Measurements from ENCODE around the gene MRPS27.

Gene MRPS27

DNA sequence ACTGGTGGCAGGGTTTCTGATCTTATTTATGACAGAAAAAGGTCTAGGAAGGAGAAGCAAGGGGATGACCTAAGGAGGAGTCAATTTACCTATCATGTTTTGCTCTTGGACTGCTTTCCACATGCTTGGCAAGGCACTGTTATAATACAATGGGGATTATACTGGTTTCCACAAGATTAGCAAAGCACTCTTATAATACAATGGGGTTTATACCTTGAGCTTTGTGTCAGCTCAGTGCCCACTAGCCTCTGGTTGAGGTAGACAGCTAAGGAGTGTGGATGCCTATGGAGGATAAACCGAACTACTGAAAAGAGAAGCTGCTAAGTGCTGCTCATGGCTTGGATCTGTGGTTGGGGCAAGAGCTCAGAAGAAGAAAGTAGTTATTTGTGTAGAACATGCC is 68.7 kb downstream of the MRPS27 start:
- Histone ChIP-seq H3K4me1 (ENCODE audit: control insufficient read depth in 1 of 2, insufficient read depth in 1 of 2, low read depth in 1 of 2, low read length in 1 of 2) (peaks cover 15 to 20% of the 10 kb centered on the region in 2 experiments), H3K27ac (no peak overlapping the region), H3K36me3 (no peaks in the 10 kb centered on the region), H3K27me3 (no peaks in the 10 kb centered on the region), H3K4me3 (ENCODE audit: low read depth in 1 of 2, low read length in 1 of 2) (no peak overlapping the region), H3K9me3 (no peaks in the 10 kb centered on the region)
- TF ChIP-seq, protein P1, sequence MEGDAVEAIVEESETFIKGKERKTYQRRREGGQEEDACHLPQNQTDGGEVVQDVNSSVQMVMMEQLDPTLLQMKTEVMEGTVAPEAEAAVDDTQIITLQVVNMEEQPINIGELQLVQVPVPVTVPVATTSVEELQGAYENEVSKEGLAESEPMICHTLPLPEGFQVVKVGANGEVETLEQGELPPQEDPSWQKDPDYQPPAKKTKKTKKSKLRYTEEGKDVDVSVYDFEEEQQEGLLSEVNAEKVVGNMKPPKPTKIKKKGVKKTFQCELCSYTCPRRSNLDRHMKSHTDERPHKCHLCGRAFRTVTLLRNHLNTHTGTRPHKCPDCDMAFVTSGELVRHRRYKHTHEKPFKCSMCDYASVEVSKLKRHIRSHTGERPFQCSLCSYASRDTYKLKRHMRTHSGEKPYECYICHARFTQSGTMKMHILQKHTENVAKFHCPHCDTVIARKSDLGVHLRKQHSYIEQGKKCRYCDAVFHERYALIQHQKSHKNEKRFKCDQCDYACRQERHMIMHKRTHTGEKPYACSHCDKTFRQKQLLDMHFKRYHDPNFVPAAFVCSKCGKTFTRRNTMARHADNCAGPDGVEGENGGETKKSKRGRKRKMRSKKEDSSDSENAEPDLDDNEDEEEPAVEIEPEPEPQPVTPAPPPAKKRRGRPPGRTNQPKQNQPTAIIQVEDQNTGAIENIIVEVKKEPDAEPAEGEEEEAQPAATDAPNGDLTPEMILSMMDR (IDR thresholded peaks at IDR 0.05): no peak

DNA sequence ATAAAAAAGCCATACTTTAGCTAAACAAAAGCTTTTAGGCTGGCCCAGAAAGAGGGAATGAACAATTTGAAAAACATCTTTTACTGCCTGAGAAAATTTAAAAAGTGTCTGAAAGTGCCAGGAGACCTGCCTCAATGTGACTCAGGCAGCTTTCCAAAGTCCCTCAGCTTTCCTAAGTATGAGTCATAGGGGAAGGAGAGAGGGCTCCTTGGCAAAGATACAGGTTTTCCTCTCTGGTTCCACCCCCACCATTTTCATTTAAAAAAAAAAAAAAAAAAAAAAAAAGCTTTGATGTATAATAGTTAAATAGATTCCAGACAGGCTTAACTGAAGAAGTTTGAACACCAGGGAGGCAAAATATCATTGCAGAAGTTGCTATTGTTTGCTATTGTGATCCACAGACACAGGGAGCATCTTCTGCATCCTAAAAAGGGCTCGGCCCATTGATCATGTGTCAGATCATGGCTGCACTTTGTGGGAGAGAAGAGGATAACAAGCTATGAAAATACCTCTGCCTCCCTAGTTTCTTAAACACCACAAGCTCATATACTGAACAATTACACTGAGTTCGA is 71.5 kb downstream of the MRPS27 start:
- TF ChIP-seq, protein P1 (IDR thresholded peaks at IDR 0.05): no peak
- no peaks in the 10 kb centered on the region for H3K9me3 ChIP-seq
- no peaks in the 10 kb centered on the region for H3K27me3 ChIP-seq
- H3K27ac ChIP-seq: no peak overlapping the region
- H3K4me3 ChIP-seq (ENCODE audit: low read depth in 1 of 2, low read length in 1 of 2): no peak overlapping the region
- H3K36me3 ChIP-seq: no peaks in the 10 kb centered on the region
- H3K4me1 ChIP-seq (ENCODE audit: control insufficient read depth in 1 of 2, insufficient read depth in 1 of 2, low read depth in 1 of 2, low read length in 1 of 2): peaks cover 5 to 6% of the 10 kb centered on the region in 2 experiments

DNA sequence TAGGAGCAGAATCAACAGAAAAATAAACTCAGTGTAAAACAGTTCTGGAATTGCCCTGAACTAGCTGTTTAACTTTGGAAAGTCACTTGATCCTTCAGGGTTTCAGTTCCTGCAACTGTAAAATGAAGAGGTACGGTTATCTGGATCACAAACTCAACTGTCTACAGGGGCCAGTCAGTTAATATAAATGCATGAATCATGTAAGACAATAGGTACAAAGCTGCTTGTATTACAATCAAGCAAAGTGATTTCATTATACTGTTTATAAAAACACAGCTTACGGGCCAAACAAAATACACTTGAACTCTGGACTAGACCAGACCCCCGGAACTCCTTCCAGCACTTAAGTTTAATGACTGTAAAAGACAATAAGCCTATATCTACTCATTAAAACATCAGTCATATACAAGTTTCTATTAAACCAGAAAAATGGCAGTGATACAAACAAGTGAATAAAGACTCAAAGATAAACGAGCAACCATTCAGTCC is 73.0 kb downstream of the MRPS27 start:
- no peak overlapping the region for H3K4me3 ChIP-seq (ENCODE audit: low read depth in 1 of 2, low read length in 1 of 2)
- no peak overlapping the region for H3K27ac ChIP-seq
- TF ChIP-seq, protein P1 (IDR thresholded peaks at IDR 0.05): no peak
- no peaks in the 10 kb centered on the region for H3K4me1 ChIP-seq (ENCODE audit: control insufficient read depth in 1 of 2, insufficient read depth in 1 of 2, low read depth in 1 of 2, low read length in 1 of 2)
- no peaks in the 10 kb centered on the region for H3K9me3 ChIP-seq
- no peaks in the 10 kb centered on the region for H3K36me3 ChIP-seq
- no peaks in the 10 kb centered on the region for H3K27me3 ChIP-seq

DNA sequence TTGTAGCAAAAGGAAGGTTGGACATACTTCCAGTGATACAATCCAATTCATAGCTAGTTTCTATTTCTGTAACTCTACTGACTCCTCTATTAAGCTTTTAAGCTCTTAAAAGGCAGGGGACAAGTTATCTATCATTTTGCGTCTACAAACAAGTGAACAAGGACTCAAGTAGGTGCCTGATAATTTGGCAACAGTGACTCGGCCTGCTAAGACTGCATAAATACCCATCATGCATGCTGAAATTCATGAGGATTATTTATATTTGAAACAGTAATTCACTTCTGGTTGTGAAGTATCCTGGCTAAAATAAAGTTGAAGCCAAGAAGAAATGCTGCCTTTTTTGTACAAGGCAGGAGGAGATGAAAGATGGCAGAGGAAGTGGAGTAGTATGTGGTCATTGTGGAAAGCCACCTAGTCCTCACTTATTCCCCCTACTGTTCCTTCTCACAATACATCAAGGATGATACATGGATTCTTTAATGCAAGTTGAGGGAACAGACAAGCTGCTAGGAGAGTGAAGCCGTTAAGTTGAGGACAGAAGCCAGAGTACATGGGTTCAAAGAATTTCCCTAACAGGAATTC is 74.0 kb downstream of the MRPS27 start:
- no peak overlapping the region for H3K27ac ChIP-seq

DNA sequence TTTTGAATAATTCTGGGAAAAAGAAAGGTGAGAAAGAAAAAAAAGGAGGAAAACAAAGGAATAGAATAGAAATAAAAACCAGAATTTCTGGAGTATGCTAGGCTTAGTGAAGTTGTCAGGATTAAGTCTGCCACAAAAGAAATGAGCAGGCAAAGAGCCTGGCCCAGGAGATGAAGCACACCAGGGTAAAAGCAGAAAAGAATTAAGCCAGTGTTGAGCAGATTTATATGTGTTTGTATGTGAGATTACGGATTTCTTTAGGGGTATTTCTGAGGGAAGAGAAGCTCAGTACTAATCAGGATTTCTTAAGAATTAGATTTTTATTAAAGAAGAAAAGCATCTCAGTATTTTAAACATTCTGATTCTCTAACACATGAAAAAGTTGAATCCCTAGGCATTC is 74.5 kb downstream of the MRPS27 start:
- Histone ChIP-seq H3K27me3 (no peaks in the 10 kb centered on the region), H3K36me3 (no peaks in the 10 kb centered on the region), H3K27ac (no peak overlapping the region), H3K9me3 (no peaks in the 10 kb centered on the region), H3K4me1 (ENCODE audit: control insufficient read depth in 1 of 2, insufficient read depth in 1 of 2, low read depth in 1 of 2, low read length in 1 of 2) (peaks cover 3 to 4% of the 10 kb centered on the region in 2 experiments), H3K4me3 (ENCODE audit: low read depth in 1 of 2, low read length in 1 of 2) (no peak overlapping the region)
- TF ChIP-seq, protein P1 (IDR thresholded peaks at IDR 0.05): no peak

More for the DNA sequence above, 74.0 kb downstream of the MRPS27 start:
- H3K36me3 ChIP-seq: no peaks in the 10 kb centered on the region
- no peak overlapping the region for H3K4me3 ChIP-seq (ENCODE audit: low read depth in 1 of 2, low read length in 1 of 2)
- H3K27me3 ChIP-seq: no peaks in the 10 kb centered on the region
- no peaks in the 10 kb centered on the region for H3K4me1 ChIP-seq (ENCODE audit: control insufficient read depth in 1 of 2, insufficient read depth in 1 of 2, low read depth in 1 of 2, low read length in 1 of 2)
- TF ChIP-seq, protein P1 (IDR thresholded peaks at IDR 0.05): no peak
- no peaks in the 10 kb centered on the region for H3K9me3 ChIP-seq
